Upper lobe of left lung (tissue), 4 donors: ENCODE results near the gene LYZL6.

Experiments
- POLR2AphosphoS5 ChIP-seq, 2 donors: sonication (generic); formaldehyde crosslinking; IDR thresholded peaks; one replicate each; pipeline ENCODE4 v1.5.1; 2017; ENCODE audit warnings: antibody characterized with exemption in 2 of 2
- TF ChIP-seq, protein P1 (sequence below), 6 experiments: fragments of 450-650 bp in 4 of 6; fragments of 200-600 bp in 2 of 6; sonication (generic) in 2 of 6; IDR thresholded peaks; one replicate each; pipeline ENCODE4 v1.5.1; 2016 to 2019; ENCODE audit warnings: antibody characterized with exemption in 6 of 6

- TF ChIP-seq, protein P1, sequence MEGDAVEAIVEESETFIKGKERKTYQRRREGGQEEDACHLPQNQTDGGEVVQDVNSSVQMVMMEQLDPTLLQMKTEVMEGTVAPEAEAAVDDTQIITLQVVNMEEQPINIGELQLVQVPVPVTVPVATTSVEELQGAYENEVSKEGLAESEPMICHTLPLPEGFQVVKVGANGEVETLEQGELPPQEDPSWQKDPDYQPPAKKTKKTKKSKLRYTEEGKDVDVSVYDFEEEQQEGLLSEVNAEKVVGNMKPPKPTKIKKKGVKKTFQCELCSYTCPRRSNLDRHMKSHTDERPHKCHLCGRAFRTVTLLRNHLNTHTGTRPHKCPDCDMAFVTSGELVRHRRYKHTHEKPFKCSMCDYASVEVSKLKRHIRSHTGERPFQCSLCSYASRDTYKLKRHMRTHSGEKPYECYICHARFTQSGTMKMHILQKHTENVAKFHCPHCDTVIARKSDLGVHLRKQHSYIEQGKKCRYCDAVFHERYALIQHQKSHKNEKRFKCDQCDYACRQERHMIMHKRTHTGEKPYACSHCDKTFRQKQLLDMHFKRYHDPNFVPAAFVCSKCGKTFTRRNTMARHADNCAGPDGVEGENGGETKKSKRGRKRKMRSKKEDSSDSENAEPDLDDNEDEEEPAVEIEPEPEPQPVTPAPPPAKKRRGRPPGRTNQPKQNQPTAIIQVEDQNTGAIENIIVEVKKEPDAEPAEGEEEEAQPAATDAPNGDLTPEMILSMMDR (IDR thresholded peaks at IDR 0.05): no peak
- no peak for TF ChIP-seq POLR2AphosphoS5 (IDR thresholded peaks at IDR 0.05)
These were observed 19.9 kb downstream of the LYZL6 start for GRCh38 chr17:35923609-35924114.
